ENCODE results near the gene STUB1. TPM values are rescaled to one million over a fixed set of nuclear protein-coding genes. Genes with fewer than 3 reads are reported as not detected.

The STUB1 gene
- total and polyA plus RNA-seq, 2 of the 8 experiments (the other 6 are each of a cell fraction or from before 2014, with no cell fraction given): 89.9 to 103 TPM

DNA sequence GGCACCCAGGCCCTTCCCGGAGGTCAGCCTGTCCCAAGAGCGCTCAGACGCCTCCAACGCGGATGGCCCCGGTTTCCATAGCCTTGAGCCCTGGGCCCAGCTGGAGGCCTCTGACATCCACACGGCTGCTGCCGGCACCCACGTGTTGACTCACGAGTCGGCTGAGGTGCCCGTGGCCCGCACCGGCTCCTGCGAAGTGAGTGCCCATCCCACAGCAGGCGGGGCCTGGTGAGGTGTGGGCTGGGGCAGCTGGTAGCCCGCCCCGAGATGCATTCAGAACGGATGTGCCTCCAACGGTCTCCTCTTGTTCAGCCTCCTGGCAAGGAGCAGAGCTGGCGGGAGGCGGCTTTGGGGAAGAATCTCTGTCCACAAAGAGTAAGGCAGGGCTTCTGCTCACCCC is 28.4 kb upstream of the STUB1 start:
- ChIA-PET POLR2A (ENCODE audit: partially characterized antibody) (interaction anchor here (0.8 to 1.9 kb wide), 3 partner anchors 16 to 77 kb away, joined by 3 to 4 read pairs (median 3); partner anchors contain the start of gene RHOT2), CTCF (ENCODE audit: partially characterized antibody) (interaction anchor here (0.7 to 7.9 kb wide), 4 partner anchors 12 to 51 kb away, joined by 3 to 104 read pairs (median 4); partner anchors contain the start of gene RHOT2)
- peaks cover 0 to 4% (median under 1%) of the 10 kb centered on the region in 4 experiments; a peak in 4 of 7 replicates for H3K4me1 ChIP-seq (replicated peaks in 1 of 4; ENCODE audit: control insufficient read depth in 3 of 4, insufficient read depth in 4 of 4, low read length in 3 of 4)
- peaks cover 7% of the 10 kb centered on the region for H3K23me2 ChIP-seq (ENCODE audit: low read depth, low read length)
- TF ChIP-seq HDAC2 (IDR thresholded peaks at IDR 0.05; ENCODE audit: borderline replicate concordance in 1 of 2, low read depth in 2 of 2, low read length in 2 of 2) (no peak), CHD2 (IDR thresholded peaks at IDR 0.05; ENCODE audit: low read length) (no peak), RNF2 (IDR thresholded peaks at IDR 0.05; ENCODE audit: borderline replicate concordance, low read depth, low read length, missing control alignments, poor library complexity, severe bottlenecking) (no peak), EGR1 (IDR thresholded peaks at IDR 0.05; ENCODE audit: borderline replicate concordance, low read depth, low read length) (no peak), SUZ12 (IDR thresholded peaks at IDR 0.05; ENCODE audit: low read length) (no peak)
- H2BK12ac ChIP-seq (ENCODE audit: low read depth, low read length): no peak overlapping the region
- no peak overlapping the region for H3K56ac ChIP-seq (replicated peaks; ENCODE audit: insufficient read length, low read depth, low read length)
- H3K18ac ChIP-seq (ENCODE audit: extremely low read depth, low read length): no peak overlapping the region
- H2BK5ac ChIP-seq (ENCODE audit: low read depth, low read length): no peak overlapping the region
- H3K4me3 ChIP-seq (ENCODE audit: extremely low read depth in 1 of 4, insufficient read depth in 2 of 4, low read depth in 3 of 4, low read length in 4 of 4): no peak overlapping the region
- no peak overlapping the region for H2AK5ac ChIP-seq (ENCODE audit: low read depth, low read length)
- no peaks in the 10 kb centered on the region for H3K9me3 ChIP-seq (ENCODE audit: insufficient read depth in 2 of 2, low read depth in 1 of 2, low read length in 1 of 2)
- no peak overlapping the region for H3K14ac ChIP-seq (ENCODE audit: insufficient read length)
- no peak overlapping the region for H3K23ac ChIP-seq (ENCODE audit: insufficient read length)
- no peak overlapping the region for H2BK120ac ChIP-seq (replicated peaks; ENCODE audit: low read depth, low read length)
- H3K4me2 ChIP-seq (ENCODE audit: insufficient read depth in 1 of 2, low read depth in 2 of 2, low read length in 2 of 2): no peak overlapping the region
- no peaks in the 10 kb centered on the region; the same call in 1 of the 2 replicates for H3K79me1 ChIP-seq (ENCODE audit: low read depth, low read length)
- peaks cover 0 to 28% (median 1%) of the 10 kb centered on the region in 4 experiments; a peak in 1 of 8 replicates for H3K36me3 ChIP-seq (ENCODE audit: control insufficient read depth in 2 of 4, insufficient read depth in 4 of 4, low read length in 3 of 4)
- H2BK20ac ChIP-seq (ENCODE audit: low read length): no peak overlapping the region
- H3K27me3 ChIP-seq (replicated peaks in 1 of 4; ENCODE audit: control insufficient read depth in 3 of 4, extremely low read depth in 1 of 4, insufficient read depth in 3 of 4, low read length in 3 of 4): no peaks in the 10 kb centered on the region
- DNase-seq (ENCODE audit: low read depth in 1 of 2, low spot score in 2 of 2): no peak
- H4K20me1 ChIP-seq (replicated peaks in 1 of 2; ENCODE audit: control insufficient read depth in 1 of 2, insufficient read depth in 2 of 2, low read length in 2 of 2): peaks cover 0 to 4% of the 10 kb centered on the region in 2 experiments
- H3K79me2 ChIP-seq (ENCODE audit: control insufficient read depth in 1 of 2, insufficient read depth in 2 of 2, low read length in 2 of 2): no peaks in the 10 kb centered on the region
- no peak overlapping the region for H4K91ac ChIP-seq (replicated peaks; ENCODE audit: insufficient read length, low read length)
- no peak overlapping the region for H4K8ac ChIP-seq (ENCODE audit: extremely low read depth, insufficient read depth, low read length)
- WGBS, 2 experiments (ENCODE audit: extremely low coverage in 1 of 2, insufficient coverage in 1 of 2, insufficient read length in 1 of 2, insufficient replicate concordance in 2 of 2, low coverage in 1 of 2, low lambda C conversion rate in 2 of 2, missing lambda C conversion rate in 1 of 2): 94% methylated on average over 16 of the region's 22 CpGs; no CpG with 5 or more reads in 1 of the 2 experiments
- no peak overlapping the region for H2BK15ac ChIP-seq (ENCODE audit: low read length)
- no peak overlapping the region for H3K9ac ChIP-seq (replicated peaks in 1 of 4; ENCODE audit: extremely low read depth in 1 of 4, low read depth in 3 of 4, low read length in 3 of 4)
- no peak overlapping the region for H4K5ac ChIP-seq (ENCODE audit: insufficient read length, low read depth, low read length)
- FAIRE-seq: no peak
- no peak overlapping the region for H3K27ac ChIP-seq (ENCODE audit: low read depth, low read length)
- no peak overlapping the region for H3K4ac ChIP-seq (replicated peaks; ENCODE audit: insufficient read length, low read depth, low read length)
- no peak overlapping the region for H2AFZ ChIP-seq (ENCODE audit: low read length)
